GM19035 (cell line): Measurements from ENCODE around the gene AURKAIP1.

Experiments used
- ATAC-seq: cut with Tn5 transposase; IDR thresholded peaks from one replicate; pipeline ENCODE4 v1.9.1; 2021; ENCODE audit not compliant: unreplicated experiment

Gene AURKAIP1

DNA sequence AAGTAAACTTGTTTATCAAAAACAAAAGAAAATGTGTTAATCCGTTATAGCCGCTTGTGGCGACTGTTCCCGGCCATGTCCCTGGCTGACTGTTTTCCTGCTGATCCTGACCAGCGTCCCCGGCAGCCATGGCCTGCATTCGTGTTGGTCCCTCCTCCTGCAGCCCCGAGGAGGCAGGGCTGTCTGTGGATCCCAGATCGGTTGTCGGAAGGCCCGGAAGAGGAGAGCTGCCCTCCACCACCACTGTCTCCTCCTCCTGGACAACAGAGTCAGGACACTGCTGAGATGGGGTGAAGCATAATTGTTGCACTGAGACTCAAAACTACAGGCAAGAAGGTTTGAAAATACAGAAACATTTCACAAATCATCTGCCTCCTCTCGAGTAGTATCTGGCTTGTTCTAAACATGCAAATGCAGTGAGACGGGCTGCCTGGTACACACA lies 13.0 kb downstream of the AURKAIP1 start:
- ATAC-seq: no peak

DNA sequence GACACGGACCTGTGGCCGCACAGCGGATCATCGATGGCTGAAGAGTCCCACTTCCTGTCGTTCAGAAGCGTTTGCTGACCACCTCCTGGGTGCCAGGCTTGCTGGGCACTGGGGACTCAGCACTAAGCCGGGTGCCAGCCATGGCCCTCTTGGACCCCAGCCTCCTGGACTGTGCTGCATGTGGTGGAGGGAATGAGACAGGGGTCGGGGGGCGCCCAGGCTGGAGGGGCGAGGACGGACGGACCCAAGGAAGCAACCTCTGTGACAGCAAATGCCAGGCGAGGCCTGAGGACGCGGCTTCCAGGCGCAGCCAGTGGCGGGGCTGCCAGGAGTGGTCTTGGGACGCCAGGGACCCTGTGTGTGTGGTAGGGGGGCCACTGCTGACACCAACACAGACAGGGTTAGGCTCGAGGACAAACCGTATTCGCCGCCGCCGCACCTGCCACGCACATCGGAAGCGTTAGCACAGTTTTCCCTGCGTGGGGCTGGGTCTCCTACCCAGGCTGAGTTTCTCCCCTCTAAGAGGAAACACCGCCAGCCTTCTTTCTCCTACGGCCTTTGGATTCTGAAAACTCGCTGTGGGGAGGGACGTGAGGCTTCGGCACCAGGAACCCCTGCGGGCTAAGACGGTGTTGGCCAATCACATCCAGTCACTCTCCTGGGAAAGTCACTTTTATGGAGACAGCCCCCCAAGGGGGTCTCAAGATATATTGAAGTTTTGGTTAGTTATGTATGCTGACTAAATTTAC lies 13.6 kb downstream of the AURKAIP1 start:
- no peak for ATAC-seq

DNA sequence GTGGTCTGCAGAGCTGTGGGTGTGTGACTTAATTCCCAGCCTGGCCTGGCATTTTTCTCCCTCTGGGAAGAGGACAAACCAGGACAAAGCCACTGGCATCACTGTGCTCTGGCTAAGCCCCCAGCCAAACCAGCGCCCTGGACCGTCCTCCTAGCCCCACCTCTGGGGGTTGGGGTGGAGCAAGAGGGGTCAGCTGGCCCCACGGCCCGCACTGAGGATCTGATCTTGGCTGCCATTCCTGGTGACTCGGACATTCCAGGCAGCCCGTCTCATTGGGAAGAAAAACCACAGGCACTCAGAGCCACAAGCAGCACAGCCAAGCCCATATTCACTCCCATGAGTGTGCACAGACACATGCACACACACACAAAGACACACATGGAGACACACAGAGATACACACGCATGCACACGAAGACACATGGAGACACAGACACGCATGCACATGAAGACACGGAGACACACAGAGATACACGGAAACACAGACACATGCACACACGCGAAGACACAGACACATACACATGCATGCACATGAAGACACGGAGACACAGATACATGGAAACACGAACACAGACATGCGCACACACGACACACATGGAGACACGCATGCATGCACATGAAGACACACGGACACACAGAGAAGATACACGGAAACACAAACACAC lies 14.4 kb downstream of the AURKAIP1 start:
- no peak for ATAC-seq

DNA sequence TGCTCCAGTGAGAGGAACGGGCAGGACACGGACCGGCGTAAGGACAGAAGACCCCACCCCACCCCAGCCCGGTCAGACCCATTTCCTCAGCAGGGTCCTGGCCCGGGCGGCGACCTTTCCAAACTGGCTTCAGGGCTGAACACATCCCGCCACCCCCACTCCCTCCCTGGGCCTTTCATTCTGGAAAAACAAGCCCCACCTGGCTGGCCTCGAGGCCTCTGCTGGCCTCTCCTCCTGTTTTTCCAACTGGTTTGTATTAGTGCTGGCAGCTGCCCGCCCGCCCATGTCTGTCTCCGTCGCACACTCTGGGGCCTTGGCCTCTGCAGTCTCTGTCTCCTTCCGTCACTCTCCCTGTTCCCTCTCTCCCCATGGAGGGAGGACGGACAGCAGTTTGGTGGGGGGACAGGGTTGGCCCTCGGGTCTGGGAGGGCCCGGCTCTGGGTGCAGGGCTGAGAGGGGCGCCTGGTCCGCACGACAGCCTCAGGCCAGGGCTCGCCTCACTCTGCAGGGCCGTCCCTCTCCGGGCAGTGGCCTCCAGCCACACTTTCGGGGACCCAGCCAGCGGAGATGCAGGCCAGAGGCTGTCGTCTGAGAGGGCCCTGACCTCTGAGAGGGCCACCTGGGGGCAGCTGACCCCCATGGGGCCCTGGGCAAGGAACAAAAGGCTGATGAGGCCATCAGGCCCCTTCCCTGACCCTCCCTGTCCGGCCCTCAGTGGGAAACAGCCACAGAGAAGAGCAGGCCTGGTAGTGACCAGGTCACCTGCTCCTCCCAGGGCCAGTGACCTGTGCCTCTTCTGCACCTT lies 15.1 kb downstream of the AURKAIP1 start:
- no peak for ATAC-seq

DNA sequence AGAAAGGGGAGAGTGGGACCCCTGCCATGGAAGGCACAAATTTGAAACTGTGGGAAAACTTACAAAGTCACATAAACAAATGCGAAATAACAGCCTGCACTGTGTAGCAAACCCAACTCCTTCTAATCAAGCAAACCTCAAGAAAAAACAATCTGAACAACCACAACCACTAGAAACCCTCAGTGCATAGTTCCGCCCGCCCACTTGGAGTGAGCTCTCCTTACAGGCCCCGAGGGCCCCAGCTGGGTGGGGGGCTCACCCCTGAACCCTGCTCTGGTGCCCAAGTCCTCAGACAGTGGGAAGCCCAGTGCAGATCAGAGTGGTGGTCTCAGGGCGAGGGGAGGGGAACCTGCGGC lies 15.7 kb downstream of the AURKAIP1 start:
- ATAC-seq: no peak

GRCh38 chr1:1358433-1359271 lies 16.4 kb downstream of the AURKAIP1 start, which contains the start of gene MXRA8:
Gene MXRA8, minus strand, starts transcription at chr1:1358555. Its CDS starts 51 bp downstream, at chr1:1358504.
- ATAC-seq: no peak

DNA sequence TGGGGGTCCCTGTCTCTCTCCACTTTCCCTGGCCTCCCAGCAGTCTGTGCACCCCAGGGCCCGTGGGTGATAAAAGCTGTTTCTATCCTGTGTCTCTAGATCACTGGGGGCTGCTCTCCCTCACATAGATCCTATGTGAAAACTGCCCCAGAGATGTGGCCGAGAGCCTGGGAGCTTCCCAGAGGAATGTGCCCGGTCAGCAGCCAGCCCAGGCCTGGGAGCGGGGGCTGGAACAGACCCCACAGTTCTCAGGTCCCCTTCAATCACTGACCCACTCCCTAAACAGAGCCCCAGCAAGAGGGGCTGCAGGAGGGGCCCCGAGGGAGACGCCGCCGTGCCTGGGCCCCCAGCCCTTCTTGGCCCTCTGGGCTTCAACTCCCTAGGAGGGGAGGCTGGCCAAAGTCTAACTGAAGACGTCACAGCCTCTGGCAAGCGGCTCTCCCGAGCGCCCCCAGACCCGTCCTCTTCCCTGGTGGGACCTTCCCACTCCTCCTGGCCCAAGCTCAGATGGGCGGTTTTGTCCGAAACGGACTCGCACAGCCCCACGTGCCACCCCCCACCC lies 17.1 kb downstream of the AURKAIP1 start:
- ATAC-seq: no peak

- ATAC-seq: no peak
Measured at GRCh38 chr1:1356796-1357401, 18.1 kb downstream of the AURKAIP1 start.

GRCh38 chr1:1356166-1356795 lies 18.7 kb downstream of the AURKAIP1 start:
- ATAC-seq: no peak

- no peak for ATAC-seq
Measured at GRCh38 chr1:1355416-1355815, 19.6 kb downstream of the AURKAIP1 start.

- ATAC-seq: no peak
Measured at GRCh38 chr1:1354271-1355247, 20.4 kb downstream of the AURKAIP1 start.

DNA sequence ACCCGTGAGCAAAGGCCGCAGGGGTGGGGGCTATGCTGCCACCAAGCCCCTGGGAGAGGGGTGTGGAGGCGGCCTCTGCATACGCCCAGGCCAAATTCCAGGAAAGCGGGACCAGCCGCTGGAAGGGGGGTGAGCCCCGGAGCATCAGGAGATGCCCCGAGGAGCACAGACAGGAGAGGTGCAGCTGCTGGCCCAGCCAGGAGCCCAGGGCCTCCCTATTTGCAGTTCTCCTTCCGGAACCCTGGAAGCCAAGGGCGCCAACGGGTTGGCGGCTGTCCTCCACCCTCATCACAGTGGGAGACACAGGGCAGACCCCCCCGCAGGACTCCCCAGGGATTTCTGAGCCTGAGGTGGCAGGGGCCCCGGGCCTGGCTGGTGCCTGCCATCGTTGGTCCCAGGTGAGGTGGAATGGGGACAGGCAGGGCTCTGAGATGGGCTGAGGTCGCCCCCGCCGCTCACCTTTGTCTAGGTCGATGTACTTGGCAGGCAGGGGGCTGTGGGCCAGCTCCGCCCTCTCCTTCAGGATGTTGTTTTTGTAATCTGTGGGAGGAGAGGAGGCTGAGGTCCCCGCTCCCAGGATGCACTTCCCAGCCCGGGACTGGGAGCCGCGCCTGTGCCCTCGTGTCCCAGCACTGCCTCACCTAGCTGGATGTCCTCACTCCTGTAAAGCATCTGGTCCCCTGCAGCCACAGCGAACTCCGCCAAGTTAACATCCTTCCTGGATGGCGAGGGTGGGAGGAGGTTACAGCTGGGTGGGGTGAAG lies 21.4 kb downstream of the AURKAIP1 start:
- ATAC-seq: no peak

GRCh38 chr1:1352786-1353388 lies 22.1 kb downstream of the AURKAIP1 start:
- ATAC-seq: no peak

GRCh38 chr1:1351511-1352427 lies 23.2 kb downstream of the AURKAIP1 start:
- ATAC-seq: no peak

DNA sequence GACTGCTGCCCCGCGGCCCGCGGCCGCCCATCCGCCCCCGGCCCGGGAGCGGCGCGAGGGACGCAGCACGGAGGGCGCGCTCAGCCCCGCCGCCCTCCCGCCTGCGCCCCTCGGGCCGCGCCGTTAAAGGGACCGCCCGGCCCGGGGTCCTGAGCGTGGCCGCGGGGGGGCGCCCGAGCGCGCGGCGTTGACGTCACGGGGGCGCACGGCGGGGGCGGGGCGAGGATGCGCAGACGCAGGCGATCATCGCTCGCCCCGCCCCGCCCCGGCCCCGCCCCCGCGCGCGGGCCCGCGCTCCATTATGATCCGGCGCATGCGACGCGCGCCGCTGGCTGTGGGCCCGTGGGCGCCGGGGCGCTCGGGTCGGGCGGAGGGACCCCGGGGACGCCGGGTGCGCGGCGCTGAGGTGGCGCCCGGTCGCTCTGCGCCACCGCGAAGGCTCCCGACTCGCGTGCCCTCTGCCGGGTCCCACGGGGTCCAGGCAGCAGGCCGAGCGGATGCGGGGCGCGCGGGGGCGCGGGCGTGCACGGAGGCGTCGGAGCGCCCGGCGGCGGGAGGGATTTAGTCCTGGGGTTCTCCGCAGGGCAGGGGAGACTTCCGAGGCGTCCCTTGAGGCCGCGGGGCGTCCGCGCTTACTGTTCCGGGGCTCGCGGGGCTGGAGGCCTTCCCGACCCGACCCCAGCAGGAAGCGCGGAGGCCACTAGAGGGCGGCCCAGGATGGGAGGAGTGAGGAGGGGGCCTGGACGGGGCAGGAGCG lies 25.6 kb downstream of the AURKAIP1 start, which contains the start of gene DVL1:
Gene DVL1, minus strand, starts transcription at position 163 of the 757 bp plus-strand sequence. CDS start 353 bp downstream, outside the sequence.
- peak; percentile 66 for ATAC-seq
